GM06990 (cell line): Measurements from ENCODE around the gene LRRC46.

Experiments used
- DNase-seq: peaks from one replicate; pipeline ENCODE4 v3.0.0-alpha.2; 2011; ENCODE audit not compliant: insufficient read length; ENCODE audit errors: extremely low read depth
- H3K27me3 ChIP-seq: replicated peaks from 2 replicates; pipeline ENCODE4 v1.6.0; 2011; ENCODE audit warnings: low read length; ENCODE audit not compliant: control insufficient read depth, insufficient read depth
- H3K36me3 ChIP-seq: 2 replicates; pipeline ENCODE4 v1.5.1; 2011; ENCODE audit warnings: low read length; ENCODE audit not compliant: control insufficient read depth, insufficient read depth
- H3K4me3 ChIP-seq: replicated peaks from 2 replicates; pipeline ENCODE4 v1.5.1; 2011; ENCODE audit warnings: low read depth, mild to moderate bottlenecking, control low read depth, low read length
- CTCF ChIP-seq: IDR thresholded peaks from 2 replicates; pipeline ENCODE4 v1.5.1; 2011; ENCODE audit warnings: low read length, control low read depth, mild to moderate bottlenecking, inconsistent platforms; ENCODE audit not compliant: insufficient read depth, poor library complexity, severe bottlenecking

LRRC46 gene

GRCh38 chr17:47831003-47831933 lies at the start of gene LRRC46, which contains the start of gene MRPL10:
Gene LRRC46 (plus strand): TSS chr17:47831670. CDS start chr17:47831990, 320 bp downstream.
Gene MRPL10 (minus strand): TSS chr17:47831541. CDS start chr17:47831511, 30 bp downstream.
- peaks cover 12% of the 10 kb centered on the region for H3K36me3 ChIP-seq
- peak within 1 kb of the TSS; percentile 97 for H3K4me3 ChIP-seq
- TF ChIP-seq CTCF = peak; percentile 43
- peak; percentile 91 for DNase-seq
- no peaks in the 10 kb centered on the region for H3K27me3 ChIP-seq

GRCh38 chr17:47785538-47786123 lies 45.8 kb upstream of the LRRC46 start:
- no peak for TF ChIP-seq CTCF
- Histone ChIP-seq H3K36me3 (no peaks in the 10 kb centered on the region), H3K4me3 (no peak overlapping the region), H3K27me3 (peaks cover 2% of the 10 kb centered on the region)
- DNase-seq = no peak

GRCh38 chr17:47789611-47790561 lies 41.6 kb upstream of the LRRC46 start:
- no peaks in the 10 kb centered on the region; the same call in 1 of the 2 replicates for H3K27me3 ChIP-seq
- no peak overlapping the region; the same call in 1 of the 2 replicates for H3K4me3 ChIP-seq
- peak; percentile 52 for TF ChIP-seq CTCF
- no peaks in the 10 kb centered on the region for H3K36me3 ChIP-seq
- peak; percentile 50 for DNase-seq

GRCh38 chr17:47791025-47791424 lies 40.4 kb upstream of the LRRC46 start:
- Histone ChIP-seq H3K27me3 (no peaks in the 10 kb centered on the region; the same call in 1 of the 2 replicates), H3K36me3 (no peaks in the 10 kb centered on the region), H3K4me3 (no peak overlapping the region)
- TF ChIP-seq CTCF = no peak
- DNase-seq = no peak

- no peak overlapping the region for H3K4me3 ChIP-seq
- H3K36me3 ChIP-seq = no peaks in the 10 kb centered on the region
- DNase-seq = no peak
- TF ChIP-seq CTCF = no peak
- H3K27me3 ChIP-seq = no peaks in the 10 kb centered on the region; the same call in 1 of the 2 replicates
Measured at GRCh38 chr17:47792457-47792856, 39.0 kb upstream of the LRRC46 start.
